Sciatic nerve (tissue), 2 donors: ENCODE results near the gene NMD3. TPM values are rescaled to one million over a fixed set of nuclear protein-coding genes. Genes with fewer than 3 reads are reported as not detected.
"Not testable (repeated sequence)": the region's sequence is repeated elsewhere in the genome, so short reads cannot be mapped to it uniquely, and the experiment has no call there.

ENCODE experiments used
- ATAC-seq: fragments of 200-7000 bp; cut with Tn5 transposase; one replicate; pipeline ENCODE4 v1.9.1; 2020; ENCODE audit warnings: mild to moderate bottlenecking, moderate library complexity
- DNase-seq: peaks from one replicate; pipeline ENCODE4 v3.0.0-alpha.2; 2020; ENCODE audit warnings: low spot score
- intact Hi-C: fragments of 100-400 bp; cut with DNase I; formaldehyde crosslinking; loops from one replicate; pipeline ENCODE4 v1.14.2; 2022
- total RNA-seq: library from RNA; stranded (reverse); fragmentation: NEBNext Ultra II Directional; extraction: Animal tissue kit (Norgen Biotek cat#: 25700); gene quantifications from one replicate; pipeline ENCODE4 v1.2.1, GENCODE V29; 2021
- donor health status: DM: no; HTN: no; CAD: no.
- donor health status: DM: no; HTN: no; CAD: no.

NMD3 gene
- total RNA-seq = 56.8 TPM

DNA sequence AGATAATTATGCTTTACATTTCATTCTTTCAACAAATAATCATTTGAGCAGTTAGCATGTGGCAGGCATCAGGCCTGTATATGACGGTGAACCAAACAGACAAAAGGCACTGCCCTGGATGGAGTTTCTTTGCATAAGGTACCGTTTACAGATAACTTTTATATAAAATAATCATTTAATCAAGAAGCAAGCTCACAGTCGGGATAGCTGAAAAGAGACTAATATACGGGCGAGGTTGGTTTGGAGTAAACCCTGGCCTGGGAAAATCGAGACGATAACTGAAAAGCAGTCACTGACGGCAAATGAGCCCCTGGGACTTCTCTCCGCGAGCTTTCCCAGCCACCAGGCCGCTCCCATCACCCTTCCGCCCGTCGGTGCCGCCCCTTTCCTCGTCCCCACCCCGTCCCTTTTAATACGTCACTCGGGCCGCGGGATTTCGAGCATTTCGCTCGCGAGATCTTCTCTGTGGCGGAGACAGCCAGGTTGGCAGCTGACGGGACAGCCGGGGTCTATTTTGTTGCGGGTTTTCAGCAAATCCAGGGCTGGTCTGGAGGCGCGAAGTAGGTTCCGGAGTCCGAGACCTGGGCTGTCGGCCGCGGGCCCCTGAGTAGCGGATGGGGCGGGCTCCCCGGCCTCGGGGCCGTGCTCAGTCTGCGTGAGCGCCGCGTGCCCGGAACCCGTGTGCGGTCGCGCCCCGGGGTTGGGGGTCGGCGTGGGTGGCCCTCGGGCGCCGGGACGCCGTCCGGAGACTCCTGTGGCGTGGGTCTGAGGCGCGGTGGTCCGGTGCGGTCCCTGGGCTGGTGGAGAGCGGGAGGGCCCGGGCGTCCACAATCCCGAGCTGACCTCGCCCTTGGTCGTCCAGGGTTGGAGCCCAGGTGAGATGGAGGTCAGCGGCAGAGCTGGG lies at the start of gene NMD3:
NMD3 (plus strand) TSS at position 462 of the 904 bp plus-strand sequence. CDS start 703 bp downstream, outside the sequence.
- peak; percentile 98 for DNase-seq
- intact Hi-C loops = no loop called here
- ATAC-seq = peak; percentile 99

DNA sequence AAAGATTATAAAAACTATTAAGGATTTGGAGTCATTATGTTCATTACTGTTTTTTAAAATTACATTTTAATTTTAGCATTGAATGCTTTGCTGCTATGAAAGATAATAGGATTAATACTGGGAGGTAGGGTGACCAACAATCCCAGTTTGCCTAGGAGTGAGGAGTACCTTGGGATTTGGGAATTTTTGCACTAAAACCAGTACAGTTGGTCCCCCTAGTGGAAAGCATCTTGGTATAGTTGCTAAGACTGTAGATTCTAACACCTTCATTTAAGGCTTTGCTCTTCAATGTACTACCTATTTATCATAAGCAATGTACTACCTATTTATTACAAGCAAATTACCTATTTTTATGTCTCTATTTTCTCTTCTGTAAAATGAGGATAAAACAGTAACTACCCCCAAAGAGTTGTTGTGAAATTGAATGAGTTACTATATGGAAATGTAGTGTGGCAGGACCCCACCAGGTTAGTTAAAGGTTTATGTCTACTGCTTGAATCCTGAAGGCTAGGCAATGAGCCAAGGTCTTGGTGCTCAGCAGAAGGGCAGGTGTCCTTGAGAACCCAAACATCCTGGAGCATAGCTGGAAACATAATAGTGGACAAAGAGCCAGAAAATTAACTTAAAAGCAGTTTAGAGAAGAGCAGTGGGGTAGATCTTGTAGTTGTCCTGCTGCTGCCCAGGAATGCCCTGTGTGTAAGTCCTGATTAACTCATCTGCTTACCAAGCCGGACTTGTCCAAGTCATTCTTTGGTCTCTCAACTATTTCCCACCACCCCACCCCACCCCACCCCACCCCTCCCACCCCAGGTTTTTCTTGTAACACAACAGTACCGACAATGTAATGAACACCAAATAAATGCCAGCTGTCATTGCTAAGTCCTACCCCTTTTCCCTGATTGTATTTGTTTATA lies 49.2 kb upstream of the NMD3 start:
- no peak for DNase-seq
- intact Hi-C loops = no loop called here
- no peak for ATAC-seq

DNA sequence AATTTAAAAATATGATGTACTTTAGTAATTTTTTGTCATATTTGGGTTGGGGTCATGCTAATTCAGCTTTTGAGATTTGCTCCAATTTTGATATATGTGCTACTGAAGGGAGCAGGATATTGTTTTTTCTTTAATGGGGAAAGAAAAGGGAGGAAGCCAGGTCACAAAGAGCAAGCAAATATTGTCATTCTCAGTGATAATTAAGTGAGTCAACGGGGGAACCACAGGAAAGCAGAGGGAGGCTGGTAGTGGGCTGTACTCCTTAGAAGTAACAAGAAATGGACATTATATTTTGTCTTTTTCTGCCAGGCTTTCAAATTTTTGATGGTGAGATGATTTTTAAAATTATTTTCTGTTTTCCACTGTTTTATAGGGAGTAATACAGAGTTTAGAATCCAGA lies 45.6 kb upstream of the NMD3 start:
- ATAC-seq (no peak), DNase-seq (no peak)
- intact Hi-C loops = no loop called here

- DNase-seq (no peak), ATAC-seq (no peak)
- intact Hi-C loops = no loop called here
Observed at GRCh38 chr3:161177991-161178390, 43.1 kb upstream of the NMD3 start.

GRCh38 chr3:161181371-161181770 lies 39.7 kb upstream of the NMD3 start:
- ATAC-seq, intact Hi-C loops, DNase-seq: not testable (repeated sequence)

DNA sequence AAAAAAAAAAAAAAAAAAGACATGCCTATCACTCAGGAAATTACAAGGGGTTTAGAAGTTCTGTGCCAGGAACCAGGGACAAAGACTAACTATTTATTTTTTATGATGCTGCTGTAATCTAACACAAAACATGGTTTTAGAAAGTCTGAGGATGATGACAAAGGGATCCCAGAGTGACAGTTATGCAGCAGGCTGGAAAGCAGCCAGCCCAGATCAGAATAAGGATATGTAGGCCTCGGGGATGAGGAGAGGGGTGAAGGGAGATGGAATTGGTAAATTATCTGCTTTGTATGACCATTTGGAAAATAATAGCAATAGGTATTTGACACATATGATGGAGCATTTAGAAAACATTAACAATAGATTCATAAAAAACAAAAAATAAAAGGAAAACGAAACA lies 34.1 kb upstream of the NMD3 start:
- no peak for ATAC-seq
- DNase-seq = no peak
- intact Hi-C loops = no loop called here

DNA sequence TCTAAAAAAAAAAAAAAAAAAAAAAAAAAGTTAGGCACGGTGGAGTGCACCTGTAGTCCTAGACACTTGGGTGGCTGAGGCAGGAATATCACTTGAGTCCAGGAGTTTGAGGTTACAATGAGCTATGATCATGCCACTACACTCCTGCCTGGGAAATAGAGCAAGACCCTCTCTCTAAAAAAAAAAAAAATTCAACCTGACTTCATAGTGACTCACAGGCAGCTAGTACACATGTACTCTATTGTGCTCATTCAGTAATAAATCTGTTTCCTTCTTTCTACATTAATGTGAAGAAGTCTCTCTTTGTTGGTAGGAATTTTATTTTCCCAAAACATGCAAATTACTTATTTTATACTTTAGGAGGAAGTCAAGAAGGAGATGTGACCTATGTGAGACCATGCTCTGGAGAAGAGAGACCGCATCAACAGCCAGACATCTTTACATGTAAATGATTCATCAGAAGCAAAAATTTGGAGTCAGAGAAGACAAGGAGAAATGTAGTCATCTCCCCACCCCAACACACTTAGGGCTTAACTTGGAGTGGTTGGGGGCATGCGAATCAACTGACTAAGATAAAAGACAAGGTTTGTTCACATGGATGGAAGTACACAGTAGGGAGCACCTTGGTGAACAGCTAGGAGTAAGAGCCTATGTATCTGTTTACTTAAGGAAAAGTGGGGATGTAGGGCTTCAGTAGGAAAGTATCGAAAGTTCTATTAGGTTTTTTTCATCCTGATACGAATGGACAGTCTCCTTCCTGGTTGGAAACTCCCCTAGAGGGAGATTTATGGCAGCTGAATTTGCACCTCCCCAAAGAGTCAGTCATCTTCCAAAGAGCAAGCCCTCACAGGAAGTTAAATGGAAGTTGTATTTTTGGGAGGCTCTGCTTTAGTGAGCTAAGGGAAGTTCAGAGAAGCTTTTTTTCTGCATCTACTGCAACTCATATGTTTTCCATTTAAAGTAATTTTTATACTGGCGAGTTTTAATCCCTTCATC lies 23.0 kb upstream of the NMD3 start:
- ATAC-seq = no peak
- intact Hi-C loops = no loop called here
- no peak for DNase-seq

DNA sequence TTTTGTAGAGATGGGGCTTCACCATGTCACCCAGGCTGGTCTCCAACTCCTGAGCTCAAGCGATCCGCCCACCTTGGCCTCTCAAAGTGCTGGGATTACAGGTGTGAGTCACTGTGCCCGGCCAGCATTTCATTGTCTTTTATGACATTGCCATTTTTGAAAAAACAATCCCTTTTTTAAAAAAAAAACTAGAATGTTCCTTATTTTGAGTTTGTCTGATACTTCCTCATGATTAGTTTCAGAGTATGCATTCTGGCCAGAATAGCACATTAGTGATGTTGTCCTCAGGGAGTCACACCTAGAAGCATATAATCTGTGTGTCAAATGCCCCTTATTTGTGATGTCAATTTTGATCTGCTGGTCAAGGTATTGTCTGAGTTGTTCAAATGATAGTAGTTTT lies 21.2 kb upstream of the NMD3 start:
- intact Hi-C loops = no loop called here
- DNase-seq (no peak), ATAC-seq (no peak)

DNA sequence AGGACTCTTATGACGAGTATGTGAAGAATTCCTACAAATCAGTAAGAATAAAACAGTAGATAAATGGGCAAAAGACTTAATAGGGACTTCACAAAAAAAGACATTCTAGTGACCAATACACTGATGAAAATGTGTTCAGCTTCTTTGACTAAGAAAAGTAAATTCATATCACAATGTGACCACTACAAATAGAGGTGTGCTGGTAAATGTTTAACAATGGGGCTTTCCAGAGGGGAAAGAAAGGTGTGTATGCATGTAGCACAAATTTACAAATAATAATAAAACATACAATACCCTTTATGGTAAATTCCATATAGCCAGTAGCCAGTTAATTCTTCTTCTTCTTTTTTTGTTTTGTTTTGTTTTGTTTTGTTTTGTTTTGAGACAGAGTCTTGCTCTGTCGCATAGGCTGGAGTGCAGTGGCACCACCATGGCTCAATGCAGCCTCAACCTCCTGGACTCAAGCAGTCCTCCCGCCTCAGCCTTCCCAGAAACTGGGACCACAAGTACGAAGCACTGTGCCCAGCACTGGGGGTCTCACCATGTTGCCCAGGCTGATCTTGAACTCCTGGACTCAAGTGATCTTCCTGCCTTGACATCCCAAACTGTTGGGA lies 17.5 kb upstream of the NMD3 start:
- no peak for DNase-seq
- intact Hi-C loops = no loop called here
- no peak for ATAC-seq

DNA sequence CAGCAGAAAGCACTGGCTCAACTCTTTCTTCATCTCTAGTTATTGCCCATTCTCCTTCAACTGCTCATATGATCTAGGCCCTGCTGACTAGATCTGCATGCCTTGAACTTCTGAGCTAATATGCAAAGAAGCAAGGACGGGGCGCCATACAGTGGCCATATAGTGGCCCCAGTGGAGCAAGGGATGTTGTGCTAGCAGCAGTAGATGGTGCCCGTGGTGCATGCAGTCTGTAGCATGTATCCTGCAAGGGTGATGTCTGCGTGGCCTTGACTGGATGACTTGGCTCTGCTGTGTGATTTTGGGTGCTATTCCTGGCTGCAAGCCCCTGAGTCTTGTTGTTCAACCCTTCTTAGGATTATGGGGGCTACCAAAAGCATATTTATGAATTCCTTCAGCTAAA lies 12.2 kb upstream of the NMD3 start:
- DNase-seq (no peak), ATAC-seq (peak; percentile 36)
- intact Hi-C loops = no loop called here

- DNase-seq (no peak), ATAC-seq (no peak)
- intact Hi-C loops = no loop called here
Observed at GRCh38 chr3:161212171-161212771, 8.8 kb upstream of the NMD3 start.

DNA sequence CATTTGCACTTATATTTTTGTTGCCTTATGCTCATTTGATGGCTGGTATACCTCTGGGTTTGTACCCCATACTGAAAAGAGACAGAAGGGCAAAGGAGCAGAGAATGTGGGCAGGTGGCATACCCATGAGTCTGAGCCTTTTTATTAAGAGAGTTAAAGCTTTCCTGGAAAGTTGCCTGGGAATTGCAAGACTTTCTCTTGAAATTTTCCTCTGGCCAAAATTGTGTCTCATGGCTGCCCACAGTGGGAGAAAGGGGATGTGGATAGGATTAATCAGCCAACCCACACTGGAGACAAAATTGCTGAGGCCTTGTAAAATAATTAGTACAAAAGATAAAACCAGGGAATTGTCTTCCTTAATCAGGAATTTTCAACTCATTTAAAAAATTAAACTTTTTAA lies 8.2 kb upstream of the NMD3 start:
- ATAC-seq (no peak), DNase-seq (no peak)
- intact Hi-C loops = no loop called here

DNA sequence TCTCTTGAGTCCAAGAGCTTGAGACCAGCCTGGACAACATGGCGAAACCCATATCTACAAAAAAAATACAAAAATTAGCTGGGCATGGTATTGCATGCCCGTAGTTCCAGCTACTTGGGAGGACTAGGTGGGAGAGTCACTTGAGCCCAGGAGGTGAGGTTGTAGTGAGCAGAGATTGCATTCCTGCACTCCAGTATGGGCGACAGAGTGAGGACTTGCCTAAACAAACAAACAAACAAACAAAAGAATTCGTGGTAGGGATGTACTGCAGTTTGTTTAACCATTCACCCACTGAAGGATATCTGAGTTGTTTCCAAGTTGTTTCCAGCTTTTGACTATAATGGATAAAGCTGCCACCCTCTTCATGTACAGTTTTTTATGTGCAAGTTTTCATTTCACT lies 7.5 kb upstream of the NMD3 start:
- ATAC-seq (no peak), DNase-seq (no peak)
- intact Hi-C loops = no loop called here

GRCh38 chr3:161215185-161215584 lies 5.9 kb upstream of the NMD3 start:
- intact Hi-C loops = no loop called here
- ATAC-seq = no peak

GRCh38 chr3:161217496-161217895 lies 3.6 kb upstream of the NMD3 start:
- intact Hi-C loops = no loop called here
- ATAC-seq (no peak), DNase-seq (no peak)

More at GRCh38 chr3:161215185-161215584, 5.9 kb upstream of the NMD3 start:
- DNase-seq = no peak

- intact Hi-C loops = no loop called here
- DNase-seq (no peak), ATAC-seq (no peak)
Observed at GRCh38 chr3:161219495-161219894, 1.6 kb upstream of the NMD3 start.

GRCh38 chr3:161221806-161222600 lies 892 bp downstream of the NMD3 start:
- intact Hi-C loops = no loop called here
- DNase-seq = no peak
- peak; percentile 48 for ATAC-seq
